ENCODE data around the gene USP17L18.
"Not testable (repeated sequence)": the region's sequence is repeated elsewhere in the genome, so short reads cannot be mapped to it uniquely, and the experiment has no call there.

The USP17L18 gene

GRCh38 chr4:9247953-9248680 lies at the start of gene USP17L18:
TSS of gene USP17L18 (plus strand) at chr4:9248630. CDS start at chr4:9248630, 0 bp downstream.
- DNase-seq (ENCODE audit: low read depth in 3 of 3): not testable (repeated sequence)

GRCh38 chr4:9210357-9210756 lies 38.1 kb upstream of the USP17L18 start, which contains the start of gene USP17L10:
TSS of gene USP17L10 (plus strand) at chr4:9210657. CDS start at chr4:9210657, 0 bp downstream.
- not testable (repeated sequence) for DNase-seq (ENCODE audit: low read depth in 3 of 3)

GRCh38 chr4:9214701-9215100 lies 33.7 kb upstream of the USP17L18 start:
- DNase-seq (ENCODE audit: low read depth in 3 of 3): not testable (repeated sequence)

GRCh38 chr4:9215105-9215504 lies 33.3 kb upstream of the USP17L18 start, which contains the start of gene USP17L11:
TSS of gene USP17L11 (plus strand) at chr4:9215405. CDS start at chr4:9215405, 0 bp downstream.
- DNase-seq (ENCODE audit: low read depth in 3 of 3): not testable (repeated sequence)

GRCh38 chr4:9219852-9220251 lies 28.6 kb upstream of the USP17L18 start, which contains the start of gene USP17L12:
TSS of gene USP17L12 (plus strand) at chr4:9220152. CDS start at chr4:9220152, 0 bp downstream.
- not testable (repeated sequence) for DNase-seq (ENCODE audit: low read depth in 3 of 3)

GRCh38 chr4:9224596-9224995 lies 23.8 kb upstream of the USP17L18 start, which contains the start of gene USP17L13:
TSS of gene USP17L13 (plus strand) at chr4:9224896. CDS start at chr4:9224896, 0 bp downstream.
- not testable (repeated sequence) for DNase-seq (ENCODE audit: low read depth in 3 of 3)

GRCh38 chr4:9230249-9230648 lies 18.2 kb upstream of the USP17L18 start:
- not testable (repeated sequence) for DNase-seq (ENCODE audit: low read depth in 3 of 3)

GRCh38 chr4:9234085-9234484 lies 14.3 kb upstream of the USP17L18 start, which contains the start of gene USP17L15:
TSS of gene USP17L15 (plus strand) at chr4:9234385. CDS start at chr4:9234385, 0 bp downstream.
- not testable (repeated sequence) for DNase-seq (ENCODE audit: low read depth in 3 of 3)

GRCh38 chr4:9238461-9238860 lies 10.0 kb upstream of the USP17L18 start:
- not testable (repeated sequence) for DNase-seq (ENCODE audit: low read depth in 3 of 3)

GRCh38 chr4:9243579-9243978 lies 4.9 kb upstream of the USP17L18 start, which contains the start of gene USP17L17:
TSS of gene USP17L17 (plus strand) at chr4:9243879. CDS start at chr4:9243879, 0 bp downstream.
- not testable (repeated sequence) for DNase-seq (ENCODE audit: low read depth in 3 of 3)

- not testable (repeated sequence) for DNase-seq (ENCODE audit: low read depth in 3 of 3)
These were observed 4.6 kb downstream of the USP17L18 start, which contains the start of gene USP17L19 for GRCh38 chr4:9253078-9253477. TSS of gene USP17L19 (plus strand) at chr4:9253378. CDS start at chr4:9253378, 0 bp downstream.

GRCh38 chr4:9257824-9258223 lies 9.4 kb downstream of the USP17L18 start, which contains the start of gene USP17L20:
TSS of gene USP17L20 (plus strand) at chr4:9258124. CDS start at chr4:9258124, 0 bp downstream.
- DNase-seq (ENCODE audit: low read depth in 3 of 3): not testable (repeated sequence)

GRCh38 chr4:9262572-9262971 lies 14.1 kb downstream of the USP17L18 start, which contains the start of gene USP17L21:
TSS of gene USP17L21 (plus strand) at chr4:9262872. CDS start at chr4:9262872, 0 bp downstream.
- DNase-seq (ENCODE audit: low read depth in 3 of 3): not testable (repeated sequence)

GRCh38 chr4:9267319-9267718 lies 18.9 kb downstream of the USP17L18 start, which contains the start of gene USP17L22:
TSS of gene USP17L22 (plus strand) at chr4:9267619. CDS start at chr4:9267619, 0 bp downstream.
- DNase-seq (ENCODE audit: low read depth in 3 of 3): not testable (repeated sequence)

- peak in 1 of 3 experiments; percentile 1 for DNase-seq (ENCODE audit: low read depth in 3 of 3)
These were observed 23.3 kb downstream of the USP17L18 start for GRCh38 chr4:9271719-9272118.
